Measurements from ENCODE around the gene ADAM8.

ADAM8 gene

DNA sequence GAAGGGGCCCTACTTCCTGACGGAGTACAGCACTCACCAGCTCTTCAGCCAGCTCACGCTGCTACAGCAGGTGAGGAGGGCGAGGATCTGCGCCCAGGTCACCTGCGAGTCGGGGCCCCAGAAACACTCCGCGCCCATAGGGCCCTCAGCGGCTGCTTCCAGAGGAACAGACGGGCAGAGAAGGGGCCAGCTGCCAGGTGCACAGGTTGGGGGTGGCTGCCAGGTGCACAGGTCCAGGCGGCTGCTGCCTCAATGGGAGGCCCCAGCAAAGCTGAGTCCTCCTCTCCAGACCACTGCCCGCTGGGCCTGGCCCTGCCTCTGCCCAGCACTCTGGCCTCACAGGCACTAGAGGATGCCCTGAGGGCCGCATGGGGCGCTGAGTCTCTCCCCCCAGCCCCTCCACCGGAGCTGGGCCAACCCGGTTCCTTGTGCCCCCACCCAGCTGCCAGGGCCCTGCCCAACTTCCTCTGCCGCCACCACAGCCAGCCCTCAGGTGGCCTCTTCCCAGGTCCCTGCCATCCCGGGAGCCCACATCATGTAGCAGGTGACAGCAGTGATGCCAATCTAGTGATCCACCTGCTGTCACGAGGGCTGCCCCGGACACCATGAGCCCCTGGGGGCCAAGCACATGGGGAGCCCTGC is 63.7 kb downstream of the ADAM8 start:
- DNase-seq (ENCODE audit: low spot score), result no peak
